BE2C (cell line): Measurements from ENCODE around the gene TMEM242.

Experiments used
- DNase-seq: peaks from one replicate; pipeline ENCODE4 v3.0.0-alpha.2; 2020
- H3K27me3 ChIP-seq: fragments of 250-450 bp; sonication (Bioruptor Pico); 2 replicates; pipeline ENCODE4 v1.5.1; 2020; ENCODE audit warnings: mild to moderate bottlenecking
- H3K36me3 ChIP-seq: fragments of 250-450 bp; sonication (Bioruptor Pico); 2 replicates; pipeline ENCODE4 v1.5.1; 2020; ENCODE audit warnings: mild to moderate bottlenecking
- H3K4me1 ChIP-seq: fragments of 250-450 bp; sonication (Bioruptor Pico); 2 replicates; pipeline ENCODE4 v1.5.1; 2020
- H3K4me3 ChIP-seq: 2 replicates; pipeline ENCODE4 v1.5.1; 2011; ENCODE audit warnings: low read depth, low read length
- H3K9me3 ChIP-seq: fragments of 250-450 bp; sonication (Bioruptor Pico); 2 replicates; pipeline ENCODE4 v1.5.1; 2020
- CTCF ChIP-seq: IDR thresholded peaks from 2 replicates; pipeline ENCODE4 v1.5.1; 2012; ENCODE audit warnings: mild to moderate bottlenecking, low read depth, low read length

Gene TMEM242

DNA sequence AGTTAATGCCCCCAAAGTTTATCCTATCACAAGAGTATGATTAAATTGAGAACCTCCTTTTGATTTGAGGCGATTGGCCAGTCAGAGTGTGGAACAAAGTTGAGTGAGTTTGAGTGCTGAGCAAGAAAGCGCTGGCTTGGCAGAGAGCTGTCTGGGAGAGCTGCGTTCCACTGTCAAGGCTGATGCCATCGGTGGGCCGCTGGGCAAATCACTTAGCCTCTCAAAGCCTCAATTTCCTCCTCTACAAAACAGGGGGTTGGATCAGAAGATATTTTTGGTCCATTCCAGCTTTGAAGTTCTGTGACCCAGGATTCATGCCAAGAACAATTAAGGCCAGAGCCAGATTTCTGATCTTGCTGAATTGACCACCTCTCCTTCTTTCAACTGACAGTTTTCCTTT lies 60.2 kb downstream of the TMEM242 start:
- no peaks in the 10 kb centered on the region for H3K36me3 ChIP-seq
- no peak for DNase-seq
- no peaks in the 10 kb centered on the region for H3K27me3 ChIP-seq
- H3K4me1 ChIP-seq = no peaks in the 10 kb centered on the region
- no peak overlapping the region for H3K4me3 ChIP-seq
- no peaks in the 10 kb centered on the region for H3K9me3 ChIP-seq
- TF ChIP-seq CTCF = no peak

DNA sequence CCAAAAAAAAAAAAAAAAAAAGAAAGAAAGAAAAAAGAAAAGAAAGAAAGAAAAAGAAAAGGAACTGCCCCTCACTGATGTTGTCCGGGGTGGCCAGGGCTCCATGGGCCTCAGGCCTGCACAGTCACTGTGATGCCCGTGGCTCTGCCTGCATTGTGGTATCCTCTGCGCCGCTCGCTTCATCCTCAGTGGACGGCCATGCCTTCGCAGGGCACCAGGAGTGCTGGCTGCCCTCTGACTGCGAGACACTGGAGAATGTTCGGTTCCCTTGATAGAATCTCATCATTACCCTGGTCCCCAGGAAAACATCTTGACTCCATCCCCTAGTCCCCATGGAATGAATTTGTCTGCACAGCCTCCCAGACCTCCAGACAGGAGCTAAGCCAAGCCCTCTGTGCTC lies 61.7 kb downstream of the TMEM242 start:
- no peaks in the 10 kb centered on the region for H3K36me3 ChIP-seq
- no peak for DNase-seq
- H3K9me3 ChIP-seq = no peaks in the 10 kb centered on the region
- H3K4me3 ChIP-seq = no peak overlapping the region
- no peaks in the 10 kb centered on the region for H3K27me3 ChIP-seq
- no peak for TF ChIP-seq CTCF
- H3K4me1 ChIP-seq = no peaks in the 10 kb centered on the region

GRCh38 chr6:157260735-157261410 lies 62.4 kb downstream of the TMEM242 start:
- no peaks in the 10 kb centered on the region for H3K9me3 ChIP-seq
- no peaks in the 10 kb centered on the region for H3K4me1 ChIP-seq
- no peak for DNase-seq

GRCh38 chr6:157259443-157259842 lies 63.9 kb downstream of the TMEM242 start:
- H3K36me3 ChIP-seq = no peaks in the 10 kb centered on the region
- no peak overlapping the region for H3K4me3 ChIP-seq
- TF ChIP-seq CTCF = no peak
- no peaks in the 10 kb centered on the region for H3K4me1 ChIP-seq
- no peak for DNase-seq
- H3K27me3 ChIP-seq = no peaks in the 10 kb centered on the region
- H3K9me3 ChIP-seq = no peaks in the 10 kb centered on the region

More at GRCh38 chr6:157260735-157261410, 62.4 kb downstream of the TMEM242 start:
- H3K36me3 ChIP-seq = no peaks in the 10 kb centered on the region
- no peak overlapping the region for H3K4me3 ChIP-seq
- no peaks in the 10 kb centered on the region for H3K27me3 ChIP-seq
- TF ChIP-seq CTCF = no peak

- no peaks in the 10 kb centered on the region for H3K9me3 ChIP-seq
- DNase-seq = no peak
- H3K4me3 ChIP-seq = no peak overlapping the region
- no peaks in the 10 kb centered on the region for H3K36me3 ChIP-seq
- no peaks in the 10 kb centered on the region for H3K27me3 ChIP-seq
- TF ChIP-seq CTCF = no peak
- H3K4me1 ChIP-seq = no peaks in the 10 kb centered on the region
These were observed 64.4 kb downstream of the TMEM242 start for GRCh38 chr6:157258878-157259277.

- no peak for TF ChIP-seq CTCF
- Histone ChIP-seq H3K9me3 (no peaks in the 10 kb centered on the region), H3K36me3 (no peaks in the 10 kb centered on the region), H3K4me1 (peaks cover 14% of the 10 kb centered on the region), H3K27me3 (no peaks in the 10 kb centered on the region), H3K4me3 (no peak overlapping the region)
- no peak for DNase-seq
These were observed 68.2 kb downstream of the TMEM242 start for GRCh38 chr6:157255079-157255478.
